GM18867 (cell line): ENCODE results near the gene SPTBN4.
"Not testable (repeated sequence)": the region's sequence is repeated elsewhere in the genome, so short reads cannot be mapped to it uniquely, and the experiment has no call there.

Experiments
- ATAC-seq: cut with Tn5 transposase; IDR thresholded peaks from one replicate; pipeline ENCODE4 v1.9.1; 2021; ENCODE audit warnings: mild to moderate bottlenecking, moderate library complexity; ENCODE audit not compliant: unreplicated experiment

SPTBN4 gene

GRCh38 chr19:40466985-40467734 lies at the start of gene SPTBN4:
TSS of gene SPTBN4 (plus strand) at chr19:40467001. CDS start at chr19:40472622, 5,621 bp downstream.
- no peak for ATAC-seq

GRCh38 chr19:40417643-40417981 lies 49.2 kb upstream of the SPTBN4 start:
- ATAC-seq, result no peak

- ATAC-seq, result no peak
These were observed 48.8 kb upstream of the SPTBN4 start for GRCh38 chr19:40418040-40418439.

GRCh38 chr19:40419066-40419612 lies 47.7 kb upstream of the SPTBN4 start:
- ATAC-seq, result no peak

- ATAC-seq, result no peak
These were observed 47.0 kb upstream of the SPTBN4 start for GRCh38 chr19:40419780-40420179.

GRCh38 chr19:40420451-40420765 lies 46.4 kb upstream of the SPTBN4 start:
- no peak for ATAC-seq

GRCh38 chr19:40420766-40421765 lies 45.7 kb upstream of the SPTBN4 start:
- ATAC-seq, result peak; percentile 32

- ATAC-seq, result no peak
These were observed 44.6 kb upstream of the SPTBN4 start for GRCh38 chr19:40421993-40422747.

GRCh38 chr19:40422748-40423566 lies 43.8 kb upstream of the SPTBN4 start:
- ATAC-seq, result no peak

- ATAC-seq, result no peak
These were observed 42.9 kb upstream of the SPTBN4 start for GRCh38 chr19:40423938-40424337.

GRCh38 chr19:40424637-40425449 lies 42.0 kb upstream of the SPTBN4 start:
- ATAC-seq, result no peak

- peak; percentile 82 for ATAC-seq
These were observed 41.1 kb upstream of the SPTBN4 start, which contains the start of gene SERTAD1 for GRCh38 chr19:40425450-40426287. TSS of gene SERTAD1 (minus strand) at chr19:40425992. CDS start at chr19:40423546, 2,446 bp downstream.

- not testable (repeated sequence) for ATAC-seq
These were observed 38.6 kb upstream of the SPTBN4 start for GRCh38 chr19:40428197-40428596.

- ATAC-seq, result not testable (repeated sequence)
These were observed 36.6 kb upstream of the SPTBN4 start for GRCh38 chr19:40430242-40430641.

- no peak for ATAC-seq
These were observed 35.1 kb upstream of the SPTBN4 start for GRCh38 chr19:40431698-40432097.

GRCh38 chr19:40432760-40433159 lies 34.0 kb upstream of the SPTBN4 start:
- not testable (repeated sequence) for ATAC-seq

- peak; percentile 58 for ATAC-seq
These were observed 33.2 kb upstream of the SPTBN4 start for GRCh38 chr19:40433391-40434216.
